Naive thymus-derived CD8-positive, alpha-beta T cell (primary cell): Measurements from ENCODE around the gene TMEM235. TPM values are rescaled to one million over a fixed set of nuclear protein-coding genes. Genes with fewer than 3 reads are reported as not detected.
A peak's percentile ranks its signal among the peaks of the same experiment; 100 is the strongest.
"Not testable (repeated sequence)": the region's sequence is repeated elsewhere in the genome, so short reads cannot be mapped to it uniquely, and the experiment has no call there.

Source experiments
- ATAC-seq, 2 donors: fragments of 150-1000 bp; cut with Tn5 transposase in 1 of 2; sonication (Bioruptor Pico), chemical (Tn5 transposase) in 1 of 2; 1 replicate in 1 of 2; 2 replicates in 1 of 2; pipeline ENCODE4 v1.10.0; 2021; ENCODE audit warnings: mild to moderate bottlenecking in 2 of 2, moderate library complexity in 2 of 2
- POLR2A ChIA-PET: fragments of 350-600 bp; sonication (Branson Sonifier 250); formaldehyde crosslinking; loops from one replicate; lab custom pipeline; 2021; ENCODE audit warnings: antibody characterized with exemption; lab: Charles Lee
- DNase-seq, 10 donors: peaks; one replicate each; pipeline versions ENCODE4 v3.0.0 to v3.0.0-alpha.2; 2020 to 2022
- H3K27ac Mint-ChIP-seq, 10 donors: one replicate each; pipeline ENCODE4 v1.8.0; 2020 to 2022; ENCODE audit warnings: mild to moderate bottlenecking in 10 of 10, mixed read lengths in 10 of 10, moderate library complexity in 4 of 10, inconsistent platforms in 1 of 10
- H3K27me3 Mint-ChIP-seq, 5 donors: one replicate each; pipeline ENCODE4 v1.8.0; 2021 to 2022; ENCODE audit warnings: mixed read lengths in 5 of 5
- H3K36me3 Mint-ChIP-seq, 3 donors: one replicate each; pipeline ENCODE4 v1.8.0; 2020 to 2022; ENCODE audit warnings: mixed read lengths in 3 of 3, mild to moderate bottlenecking in 2 of 3, inconsistent platforms in 1 of 3
- H3K4me1 Mint-ChIP-seq, 4 donors: one replicate each; pipeline ENCODE4 v1.8.0; 2021 to 2022; ENCODE audit warnings: mixed read lengths in 4 of 4
- H3K4me3 Mint-ChIP-seq, 10 donors: one replicate each; pipeline ENCODE4 v1.8.0; 2020 to 2022; ENCODE audit warnings: mild to moderate bottlenecking in 10 of 10, mixed read lengths in 10 of 10, moderate library complexity in 6 of 10, inconsistent platforms in 1 of 10
- H3K9me3 Mint-ChIP-seq, 9 donors: one replicate each; pipeline ENCODE4 v1.8.0; 2020 to 2022; ENCODE audit warnings: mixed read lengths in 9 of 9, mild to moderate bottlenecking in 3 of 9, inconsistent platforms in 1 of 9, moderate library complexity in 1 of 9
- polyA plus RNA-seq, 3 donors: library from polyadenylated mRNA; unstranded; fragments of 300-500 nt; fragmentation: Illumina TruSeq; gene quantifications; one replicate each; pipeline ENCODE4 v1.2.3, GENCODE V29; 2021
- total RNA-seq, 8 experiments: library from RNA in 2 of 8; stranded (reverse) in 2 of 8; gene quantifications; one replicate each; pipeline ENCODE4 v1.2.3 and lab custom pipeline; 2021 to 2026

The TMEM235 gene
- total and polyA plus RNA-seq, 5 experiments from 2014 or later: not detected

GRCh38 chr17:78247304-78247703, 15.9 kb downstream of the TMEM235 start:
- DNase-seq: no peak
- POLR2A ChIA-PET: interaction anchor here (0.6 kb wide), 1 partner anchor 240 kb away, joined by 4 read pairs; no protein-coding TSS in a partner anchor
- no peak for ATAC-seq
- peaks cover 0 to 2% (median 0%) of the 10 kb centered on the region in 3 donors for H3K36me3 Mint-ChIP-seq
- no peaks in the 10 kb centered on the region for H3K9me3 Mint-ChIP-seq
- H3K4me1 Mint-ChIP-seq: peaks cover 6 to 25% (median 22%) of the 10 kb centered on the region in 4 donors
- no peak overlapping the region for H3K4me3 Mint-ChIP-seq
- H3K27me3 Mint-ChIP-seq: no peaks in the 10 kb centered on the region
- H3K27ac Mint-ChIP-seq: peak overlapping the region in 3 of 10 donors; percentile 40 to 84 (median 71)

DNA sequence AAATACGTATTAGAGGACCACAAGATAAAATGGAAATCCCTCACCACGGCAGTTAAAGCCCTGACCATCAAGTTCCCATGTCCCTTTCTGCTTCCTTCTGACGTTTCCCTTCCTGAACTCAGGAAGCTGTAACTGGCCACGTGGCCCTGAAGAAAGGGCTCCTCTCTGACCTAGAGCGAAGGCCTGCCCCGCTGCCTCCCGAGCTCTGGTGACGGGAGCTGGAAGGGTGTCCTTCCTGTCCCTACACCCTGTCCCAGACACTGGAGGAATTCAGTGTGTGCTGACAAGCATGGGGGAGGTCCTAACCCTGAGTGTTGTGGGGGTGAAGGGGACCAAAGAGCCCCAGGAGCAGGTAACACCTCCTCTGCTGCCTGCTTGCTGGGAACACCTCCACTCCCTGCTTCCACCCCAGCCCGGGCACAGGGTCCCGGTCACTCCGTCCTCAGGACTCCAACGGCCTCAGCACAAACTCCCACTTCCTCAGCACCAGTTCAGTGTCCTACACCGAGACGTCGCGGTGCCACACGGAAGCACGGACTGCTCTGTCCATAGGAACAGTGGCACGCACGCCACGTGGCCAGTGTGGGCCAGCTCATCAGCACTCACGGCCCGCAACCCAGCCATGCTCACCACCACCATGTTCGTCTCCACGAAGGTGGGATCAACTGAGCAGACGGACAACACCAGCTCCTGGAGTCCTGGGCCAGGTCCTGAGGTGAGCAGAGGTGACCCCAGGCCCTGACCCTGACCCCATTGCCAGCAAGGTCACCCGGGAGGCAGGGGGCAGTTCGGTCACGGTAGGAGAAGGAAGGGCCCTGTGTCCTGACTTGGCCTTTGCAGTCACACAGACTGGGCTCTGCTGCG, 16.9 kb downstream of the TMEM235 start:
- no peak overlapping the region for H3K27ac Mint-ChIP-seq
- DNase-seq (no peak), ATAC-seq (no peak)
- H3K4me1 Mint-ChIP-seq: peaks cover 13 to 33% (median 30%) of the 10 kb centered on the region in 4 donors
- POLR2A ChIA-PET: interaction anchor here (0.6 kb wide), 1 partner anchor 239 kb away, joined by 4 read pairs; no protein-coding TSS in a partner anchor
- H3K4me3 Mint-ChIP-seq: no peak overlapping the region
- H3K27me3 Mint-ChIP-seq: no peaks in the 10 kb centered on the region
- peaks cover 0 to 2% (median 0%) of the 10 kb centered on the region in 3 donors for H3K36me3 Mint-ChIP-seq
- H3K9me3 Mint-ChIP-seq: no peaks in the 10 kb centered on the region

- Mint-ChIP-seq H3K27ac (peak overlapping the region in 5 of 10 donors; percentile 48 to 81 (median 69)), H3K9me3 (no peaks in the 10 kb centered on the region), H3K27me3 (no peaks in the 10 kb centered on the region), H3K36me3 (peaks cover 0 to 2% (median 0%) of the 10 kb centered on the region in 3 donors), H3K4me1 (peaks cover 13 to 38% (median 36%) of the 10 kb centered on the region in 4 donors), H3K4me3 (peak overlapping the region in 1 of 10 donors; percentile 54)
- ATAC-seq (no peak), DNase-seq (no peak)
- POLR2A ChIA-PET: interaction anchor here (0.8 to 3.1 kb wide), 4 partner anchors 19 to 174 kb away, joined by 3 to 17 read pairs (median 4); partner anchors contain the start of gene BIRC5
Measured at GRCh38 chr17:78249074-78249817, 17.8 kb downstream of the TMEM235 start.

DNA sequence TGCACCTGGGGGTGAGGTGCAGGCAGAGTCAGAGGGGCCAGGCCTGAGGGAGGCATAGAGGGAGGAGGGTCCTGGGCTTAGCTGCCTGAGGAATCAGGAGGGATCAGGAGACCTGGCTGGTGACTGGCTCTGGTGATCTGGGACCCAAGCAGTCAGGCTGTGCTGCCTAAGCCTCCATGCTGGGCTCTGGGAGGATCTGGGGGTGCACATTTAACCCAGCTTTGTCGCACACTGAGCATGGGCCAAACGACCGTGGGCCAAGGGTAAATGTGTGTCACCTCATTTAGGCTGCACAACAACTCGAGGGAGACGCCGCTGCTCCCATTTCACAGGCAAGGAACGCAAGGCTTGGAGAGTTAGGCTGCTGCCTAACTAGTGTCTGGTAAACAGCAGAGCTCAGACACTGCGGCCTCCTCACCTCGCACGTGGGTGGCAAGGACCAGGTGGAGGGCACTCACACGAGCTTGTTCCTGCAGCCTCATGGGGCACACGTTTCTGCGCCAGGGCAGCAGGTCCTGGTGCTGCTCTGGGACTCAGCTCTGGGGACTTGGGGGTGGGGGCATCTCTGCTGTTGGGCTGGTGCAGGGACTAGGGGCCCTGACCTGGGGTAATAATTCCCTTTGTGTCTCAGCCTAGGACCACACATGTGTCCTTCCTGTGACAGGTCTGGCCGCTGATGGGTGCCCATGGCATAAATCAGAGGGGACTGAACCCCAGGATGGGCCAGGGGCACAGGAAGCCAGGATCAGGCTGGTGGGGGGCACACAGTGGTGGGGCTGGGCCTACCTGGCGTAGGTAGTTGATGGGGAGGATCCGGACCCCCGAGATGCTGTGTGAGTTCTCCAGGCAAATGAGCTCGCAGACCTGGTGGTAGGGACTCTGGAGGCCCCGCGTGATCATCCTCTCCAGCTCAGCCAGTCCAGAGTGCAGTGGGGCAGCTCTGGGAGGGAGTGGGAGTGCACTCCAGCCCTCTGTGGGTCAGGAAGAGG, 18.7 kb downstream of the TMEM235 start:
- peaks cover 16 to 46% (median 40%) of the 10 kb centered on the region in 4 donors for H3K4me1 Mint-ChIP-seq
- H3K36me3 Mint-ChIP-seq: peaks cover 0 to 2% (median 0%) of the 10 kb centered on the region in 3 donors
- peak overlapping the region in 2 of 10 donors; percentile 54 to 80 for H3K4me3 Mint-ChIP-seq
- POLR2A ChIA-PET: interaction anchor here (0.5 to 3.1 kb wide), 11 partner anchors 20 to 173 kb away, joined by 3 to 21 read pairs (median 4); partner anchors contain the start of genes BIRC5, SOCS3 and TMC8
- DNase-seq (peak in 1 of 10 donors; percentile 16), ATAC-seq (no peak)
- H3K27ac Mint-ChIP-seq: peak overlapping the region in 7 of 10 donors; percentile 48 to 96 (median 74)
- H3K9me3 Mint-ChIP-seq: no peaks in the 10 kb centered on the region
- H3K27me3 Mint-ChIP-seq: no peaks in the 10 kb centered on the region

DNA sequence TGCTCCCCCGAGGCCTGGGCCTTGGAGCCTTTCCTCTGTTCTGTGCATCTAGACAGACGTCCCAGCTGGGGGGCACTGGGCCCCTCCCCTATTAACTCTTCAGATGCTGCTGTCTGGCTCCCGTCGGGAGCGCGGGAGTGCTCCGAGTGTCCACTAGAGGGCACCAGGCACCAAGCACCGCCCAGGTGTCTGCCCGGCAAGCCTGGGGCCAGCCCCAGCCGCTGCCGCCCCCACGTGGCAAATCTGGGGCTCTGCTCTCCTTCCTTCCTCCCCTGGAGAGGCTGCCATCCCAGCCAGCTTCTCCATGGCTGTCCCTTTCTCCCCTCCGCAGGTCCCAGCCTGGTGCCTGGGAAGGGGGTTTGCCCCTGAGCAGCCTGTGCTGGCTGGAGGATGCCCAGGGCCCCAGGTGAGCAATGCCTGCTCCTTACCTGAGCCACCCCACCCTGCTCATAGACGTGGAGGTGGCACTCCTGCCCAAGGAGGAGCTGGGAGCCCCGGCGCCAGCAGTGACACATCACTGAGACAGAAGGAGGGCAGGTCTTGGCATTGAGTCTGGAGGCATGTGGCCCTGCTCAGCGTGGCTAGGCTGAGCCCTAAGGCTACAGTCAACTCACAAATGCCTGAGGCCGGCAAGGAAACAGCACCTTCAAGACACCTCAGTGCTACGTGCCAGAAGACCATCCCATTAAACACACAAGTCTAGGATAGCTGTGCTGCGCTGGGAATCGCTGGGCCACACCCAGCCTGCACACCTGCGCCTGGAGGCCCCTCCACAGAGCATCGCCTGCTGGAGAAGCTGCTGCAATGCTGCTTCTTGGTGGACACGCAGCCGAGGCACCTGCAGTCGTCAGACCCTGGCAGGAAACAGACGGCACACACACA, 19.7 kb downstream of the TMEM235 start:
- H3K4me1 Mint-ChIP-seq: peaks cover 16 to 55% (median 49%) of the 10 kb centered on the region in 4 donors

DNA sequence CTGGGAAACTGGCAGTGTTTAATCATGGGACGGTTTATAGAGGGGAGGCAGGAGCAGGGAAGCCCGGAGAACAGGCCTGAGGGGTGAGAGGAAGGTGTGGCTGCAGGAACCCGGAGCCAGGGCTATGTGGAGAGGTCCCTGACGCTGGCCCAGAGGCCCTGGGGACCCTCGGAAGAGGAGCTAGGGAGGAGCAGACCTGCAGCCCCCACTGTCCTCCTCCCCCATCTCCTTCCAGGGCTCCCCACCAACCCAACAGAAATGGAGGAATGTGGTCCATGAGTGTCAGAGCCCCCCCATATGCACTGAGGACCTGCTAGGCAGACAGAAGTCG, 20.3 kb downstream of the TMEM235 start:
- ATAC-seq: peak in 1 of 2 donors; percentile 0

More for the DNA sequence above, 19.7 kb downstream of the TMEM235 start:
- Mint-ChIP-seq H3K36me3 (peaks cover 0 to 2% (median 0%) of the 10 kb centered on the region in 3 donors), H3K4me3 (peak overlapping the region; percentile 78 to 95 (median 86)), H3K27ac (peak overlapping the region; percentile 82 to 100 (median 97)), H3K9me3 (no peaks in the 10 kb centered on the region), H3K27me3 (no peaks in the 10 kb centered on the region)
- DNase-seq: peak; percentile 71 to 89 (median 82)
- POLR2A ChIA-PET: interaction anchor here (0.5 to 3.1 kb wide), 19 partner anchors 12 to 293 kb away, joined by 3 to 21 read pairs (median 7); partner anchors contain the start of genes PGS1, SOCS3, TMC6 and TMC8
- peak; percentile 27 to 34 for ATAC-seq

DNA sequence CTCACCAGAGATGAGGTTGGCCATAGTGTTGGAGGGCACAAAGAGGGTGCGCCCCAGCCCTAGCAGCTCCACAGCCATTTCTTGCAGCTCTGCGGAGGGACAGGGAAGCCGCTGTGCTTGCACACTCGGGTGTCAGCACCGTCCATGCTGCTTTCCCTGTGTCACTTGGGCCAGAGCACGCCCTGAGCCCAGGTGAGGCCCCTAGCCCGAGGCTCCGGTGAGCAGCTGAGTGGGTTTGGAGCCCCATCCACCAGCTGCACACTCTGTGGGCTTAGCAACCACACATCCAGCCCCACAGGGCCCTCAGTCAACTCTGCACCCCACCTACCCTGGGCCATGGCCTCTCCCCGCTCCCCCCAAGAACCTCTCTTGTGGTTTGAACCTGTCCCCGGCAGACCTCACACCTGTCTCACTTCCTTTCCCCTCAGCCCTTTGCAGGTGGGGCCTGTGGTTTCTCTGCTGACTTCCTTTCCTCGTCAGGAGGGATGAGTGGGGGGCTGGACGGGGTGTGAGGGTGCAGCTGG, 20.7 kb downstream of the TMEM235 start:
- Mint-ChIP-seq H3K4me3 (peak overlapping the region; percentile 78 to 95 (median 86)), H3K27me3 (no peaks in the 10 kb centered on the region), H3K36me3 (peaks cover 0 to 2% (median 0%) of the 10 kb centered on the region in 3 donors), H3K9me3 (no peaks in the 10 kb centered on the region), H3K27ac (peak overlapping the region; percentile 82 to 100 (median 97)), H3K4me1 (peaks cover 16 to 63% (median 54%) of the 10 kb centered on the region in 4 donors)
- DNase-seq: peak; percentile 56 to 98 (median 92)
- POLR2A ChIA-PET: interaction anchor here (0.5 to 3.1 kb wide), 16 partner anchors 11 to 294 kb away, joined by 3 to 21 read pairs (median 8); partner anchors contain the start of genes PGS1, SOCS3, TMC6 and TMC8
- peak; percentile 79 to 87 for ATAC-seq

More for the DNA sequence above, 20.3 kb downstream of the TMEM235 start:
- H3K27me3 Mint-ChIP-seq: no peaks in the 10 kb centered on the region
- peak overlapping the region; percentile 78 to 95 (median 86) for H3K4me3 Mint-ChIP-seq
- peaks cover 0 to 2% (median 0%) of the 10 kb centered on the region in 3 donors for H3K36me3 Mint-ChIP-seq
- DNase-seq: peak in 1 of 10 donors; percentile 47
- H3K9me3 Mint-ChIP-seq: no peaks in the 10 kb centered on the region
- peaks cover 16 to 59% (median 53%) of the 10 kb centered on the region in 4 donors for H3K4me1 Mint-ChIP-seq
- POLR2A ChIA-PET: interaction anchor here (1.2 to 3.1 kb wide), 15 partner anchors 11 to 294 kb away, joined by 3 to 21 read pairs (median 9); partner anchors contain the start of genes PGS1, SOCS3, TMC6 and TMC8
- H3K27ac Mint-ChIP-seq: peak overlapping the region; percentile 82 to 100 (median 97)

DNA sequence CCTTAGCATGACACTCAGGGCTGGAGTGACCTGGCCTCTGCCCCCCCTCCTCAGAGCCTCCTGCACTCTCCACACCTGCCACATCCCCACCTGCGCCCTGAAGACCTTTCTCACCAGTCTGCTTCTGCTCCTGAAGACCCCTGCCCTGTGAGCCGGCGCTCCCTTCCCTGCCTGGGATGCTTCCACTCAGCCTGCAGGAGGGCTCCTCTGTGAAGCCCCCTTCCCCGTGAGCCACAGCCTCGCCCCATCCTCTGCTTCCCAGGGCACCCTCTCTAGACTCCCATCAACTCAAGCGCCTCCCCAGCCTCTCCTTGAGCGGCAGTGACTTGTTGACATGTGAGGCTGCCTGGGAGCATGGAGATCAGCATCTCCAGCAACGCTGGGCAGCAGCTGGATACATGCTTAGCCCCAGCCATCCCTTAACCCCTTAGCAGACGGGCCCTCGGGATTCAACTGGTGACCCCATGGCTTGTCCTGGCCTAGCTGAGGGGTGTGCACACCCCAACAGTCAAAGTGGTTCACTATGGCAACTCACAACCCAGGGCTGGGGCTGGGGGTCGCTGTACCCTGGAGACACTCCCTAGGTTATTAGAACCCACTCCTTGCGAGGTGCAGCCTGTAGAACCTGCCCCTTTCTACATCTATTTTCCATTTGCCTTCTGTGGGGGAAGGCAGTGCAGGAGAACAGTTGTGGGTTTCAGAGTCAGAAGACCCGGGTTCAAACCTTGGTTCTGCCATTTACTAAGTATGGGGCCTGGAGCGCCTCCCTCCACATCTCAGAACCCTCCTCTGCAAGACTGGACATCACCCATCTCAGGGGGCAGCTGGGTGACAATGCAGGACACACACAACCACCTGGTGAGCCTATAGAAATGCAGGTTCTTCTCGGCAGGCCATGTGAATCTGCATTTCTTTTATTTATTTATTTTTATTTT, 21.5 kb downstream of the TMEM235 start:
- Mint-ChIP-seq H3K36me3 (peaks cover 0 to 2% (median 0%) of the 10 kb centered on the region in 3 donors), H3K4me1 (peaks cover 18 to 71% (median 62%) of the 10 kb centered on the region in 4 donors), H3K4me3 (peak overlapping the region; percentile 78 to 95 (median 86)), H3K27me3 (no peaks in the 10 kb centered on the region), H3K9me3 (no peaks in the 10 kb centered on the region), H3K27ac (peak overlapping the region; percentile 82 to 100 (median 97))
- POLR2A ChIA-PET: interaction anchor here (0.5 to 3.1 kb wide), 11 partner anchors 10 to 127 kb away, joined by 3 to 21 read pairs (median 9); partner anchors contain the start of genes PGS1, SOCS3, TMC6 and TMC8
- ATAC-seq (peak; percentile 8), DNase-seq (peak in 3 of 10 donors; percentile 22 to 62 (median 44))

GRCh38 chr17:78253636-78253945, 22.2 kb downstream of the TMEM235 start:
- H3K9me3 Mint-ChIP-seq, H3K27me3 Mint-ChIP-seq, ATAC-seq, H3K36me3 Mint-ChIP-seq, DNase-seq: not testable (repeated sequence)
- POLR2A ChIA-PET: interaction anchor here (2.2 to 3.1 kb wide), 3 partner anchors 105 to 123 kb away, joined by 11 to 21 read pairs (median 13); partner anchors contain the start of gene TMC8
- H3K4me1 Mint-ChIP-seq: peaks cover 23 to 77% (median 67%) of the 10 kb centered on the region in 4 donors
- H3K27ac Mint-ChIP-seq: peak overlapping the region; percentile 55 to 100 (median 94)
- peak overlapping the region; percentile 76 to 89 (median 82) for H3K4me3 Mint-ChIP-seq
